Hippocampal formation (tissue), 2 donors: ENCODE data around the gene TDRD10.
"Not testable (repeated sequence)": the region's sequence is repeated elsewhere in the genome, so short reads cannot be mapped to it uniquely, and the experiment has no call there.

Source experiments
- DNase-seq, 2 donors: peaks; one replicate each; lab custom pipeline; 2025; lab: John Stamatoyannopoulos, UW

TDRD10 gene

DNA sequence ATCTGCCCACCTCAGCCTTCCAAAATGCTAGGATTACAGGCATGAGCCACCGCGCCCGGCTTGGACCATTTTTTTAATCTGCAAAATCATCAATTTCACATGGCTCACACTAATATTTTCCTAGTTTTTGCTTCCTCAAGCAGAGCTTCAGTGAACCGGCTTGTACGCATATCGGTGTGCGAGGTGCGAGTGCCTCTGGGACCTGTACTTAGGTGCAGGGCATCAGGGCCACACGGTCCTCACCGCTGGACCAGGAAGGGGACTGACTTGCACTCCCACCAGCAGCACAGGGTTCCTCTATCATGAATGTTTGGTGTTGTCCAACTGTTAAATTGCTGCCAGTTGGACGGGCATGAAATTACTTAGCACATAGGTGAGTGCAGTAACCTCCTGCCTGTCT lies 15.6 kb downstream of the TDRD10 start:
- DNase-seq: no peak

GRCh38 chr1:154519591-154519991 lies 17.6 kb downstream of the TDRD10 start:
- no peak for DNase-seq

DNA sequence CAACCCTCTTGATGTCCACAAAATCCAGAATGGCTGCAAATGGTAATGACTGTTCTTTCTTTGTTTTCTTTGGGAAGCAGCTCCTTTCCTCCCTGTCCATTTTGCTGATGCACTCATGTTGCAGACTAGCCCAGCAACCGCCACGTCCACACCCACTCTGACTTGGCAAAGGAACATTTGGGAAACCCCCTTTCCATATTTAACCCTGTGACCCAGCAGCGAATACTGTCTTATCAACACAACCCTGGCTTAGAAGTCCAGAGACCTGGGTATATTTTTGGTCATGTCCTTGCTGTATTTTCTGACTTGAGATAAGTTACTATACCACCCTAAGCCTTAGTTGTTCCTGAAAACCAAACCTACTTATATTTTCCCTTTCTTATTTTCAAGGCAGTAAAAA lies 18.3 kb downstream of the TDRD10 start:
- DNase-seq: no peak

DNA sequence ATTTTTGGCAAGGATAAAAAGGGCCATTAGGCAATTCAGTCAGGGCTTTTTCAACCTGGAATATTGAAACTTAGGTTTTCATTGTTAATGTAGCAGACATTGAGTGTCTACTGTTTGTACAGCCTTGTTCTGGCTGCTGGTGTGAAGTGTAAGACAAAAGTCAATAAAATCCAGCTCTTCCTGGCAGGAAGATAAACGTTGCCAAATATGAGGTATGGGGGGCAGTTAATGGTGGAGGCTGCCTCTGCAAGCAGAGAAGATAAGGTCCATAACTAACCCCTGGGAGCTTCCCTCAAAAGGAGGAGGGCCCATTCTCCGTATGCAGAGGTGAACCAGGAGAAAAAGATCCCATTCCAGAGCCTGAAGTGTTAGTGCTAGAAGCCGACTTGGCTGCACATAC lies 19.7 kb downstream of the TDRD10 start:
- no peak for DNase-seq

GRCh38 chr1:154524881-154525280 lies 22.9 kb downstream of the TDRD10 start:
- no peak for DNase-seq

DNA sequence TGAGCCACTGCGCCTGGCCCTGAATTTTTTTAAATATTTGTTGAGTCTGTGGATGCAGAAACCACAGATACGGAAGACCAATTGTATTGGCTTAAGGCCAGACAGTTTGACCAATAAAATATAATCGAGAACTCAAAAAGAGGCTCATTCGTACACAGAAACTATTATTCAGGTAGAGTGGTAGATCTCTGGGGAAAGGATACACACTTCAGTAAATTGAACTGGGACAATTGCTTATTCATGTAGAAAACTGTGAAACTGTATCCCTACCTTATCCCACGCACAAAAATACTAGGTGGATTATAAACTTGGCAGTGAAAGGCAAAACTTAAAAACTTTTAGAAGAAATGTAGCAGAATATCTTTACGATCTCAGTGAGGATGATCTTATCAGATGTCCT lies 25.2 kb downstream of the TDRD10 start:
- no peak for DNase-seq

DNA sequence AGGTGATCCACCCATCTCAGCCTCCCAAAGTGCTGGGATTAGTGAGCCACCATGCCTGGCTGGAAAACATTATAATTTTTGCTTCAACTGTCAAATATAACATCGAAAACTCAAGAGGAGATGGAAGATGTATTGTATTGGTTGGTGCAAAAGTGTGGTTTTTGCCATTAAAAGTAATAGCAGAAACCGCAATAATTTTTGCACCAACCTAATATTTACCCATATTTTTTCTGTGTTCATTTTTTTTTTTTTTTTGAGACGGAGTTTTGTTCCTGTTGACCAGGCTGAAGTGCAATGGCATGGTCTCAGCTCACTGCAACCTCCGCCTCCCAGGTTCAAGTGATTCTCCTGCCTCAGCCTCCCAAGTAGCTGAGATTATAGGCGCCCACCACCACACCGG lies 27.3 kb downstream of the TDRD10 start:
- DNase-seq: no peak

GRCh38 chr1:154531950-154532349 lies 29.9 kb downstream of the TDRD10 start:
- DNase-seq: not testable (repeated sequence)

DNA sequence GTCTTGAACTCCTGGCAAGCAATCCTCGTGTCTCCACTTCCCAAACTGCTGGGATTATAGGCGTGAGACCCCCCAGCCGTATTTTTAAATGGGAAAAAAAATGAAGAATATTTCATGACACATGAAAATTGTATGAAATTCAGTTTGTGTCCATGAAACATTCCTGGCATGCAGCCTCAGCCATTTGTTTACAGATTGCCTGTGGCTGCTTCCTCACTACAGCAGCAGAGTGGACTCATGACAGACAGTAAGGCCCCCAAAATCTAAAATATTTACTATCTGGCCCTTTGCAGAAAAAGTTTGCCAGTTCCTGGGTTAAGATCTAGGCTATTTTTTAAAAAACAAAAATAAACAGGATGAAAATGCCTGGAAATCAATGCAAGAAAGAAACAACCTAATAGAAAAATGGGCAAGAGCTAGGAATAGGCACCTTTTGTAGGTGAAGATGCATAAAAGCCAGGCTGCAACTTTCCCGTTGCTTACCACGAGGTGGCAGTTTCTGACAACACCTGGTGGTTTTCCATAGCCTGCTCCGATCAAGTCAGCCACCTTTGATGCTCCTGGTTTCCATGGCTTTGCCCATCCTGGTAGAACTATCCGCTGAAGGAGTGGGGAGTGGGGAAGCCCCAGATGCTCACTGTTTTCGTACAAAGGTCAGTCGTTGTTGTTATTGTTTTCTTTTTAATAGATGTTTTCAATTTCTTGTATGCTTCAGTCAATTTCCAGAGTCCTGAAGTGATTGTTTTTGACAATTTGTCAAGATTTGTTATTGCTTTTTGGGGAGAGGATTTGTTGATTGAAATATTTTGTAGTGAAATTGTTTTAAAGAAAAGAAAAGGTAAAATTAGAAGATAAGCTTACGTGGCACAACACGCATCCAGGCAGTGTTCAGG lies 32.2 kb downstream of the TDRD10 start:
- no peak for DNase-seq

DNA sequence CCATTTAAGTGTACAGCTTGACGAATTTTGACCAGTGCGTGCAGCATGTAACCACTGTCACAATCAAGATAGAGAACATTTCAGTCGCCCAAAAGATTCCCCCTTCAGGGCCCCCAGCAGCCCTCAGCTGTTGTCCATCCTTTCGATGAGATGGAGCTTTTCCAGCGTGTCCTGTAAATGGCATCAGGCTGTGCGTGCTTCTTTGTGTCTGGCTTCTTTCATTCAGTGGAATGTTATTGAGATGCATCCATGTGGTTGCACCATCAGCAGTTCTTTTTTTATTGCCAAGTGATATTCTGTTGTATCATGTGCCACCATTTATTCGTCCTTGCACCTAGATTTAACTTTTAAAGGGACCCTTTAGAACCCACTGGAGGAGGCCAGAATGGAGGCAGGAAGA lies 34.6 kb downstream of the TDRD10 start:
- DNase-seq: no peak

GRCh38 chr1:154539486-154540483 lies 37.8 kb downstream of the TDRD10 start:
- no peak for DNase-seq

- DNase-seq: no peak
Measured at GRCh38 chr1:154541231-154541630, 39.2 kb downstream of the TDRD10 start.

DNA sequence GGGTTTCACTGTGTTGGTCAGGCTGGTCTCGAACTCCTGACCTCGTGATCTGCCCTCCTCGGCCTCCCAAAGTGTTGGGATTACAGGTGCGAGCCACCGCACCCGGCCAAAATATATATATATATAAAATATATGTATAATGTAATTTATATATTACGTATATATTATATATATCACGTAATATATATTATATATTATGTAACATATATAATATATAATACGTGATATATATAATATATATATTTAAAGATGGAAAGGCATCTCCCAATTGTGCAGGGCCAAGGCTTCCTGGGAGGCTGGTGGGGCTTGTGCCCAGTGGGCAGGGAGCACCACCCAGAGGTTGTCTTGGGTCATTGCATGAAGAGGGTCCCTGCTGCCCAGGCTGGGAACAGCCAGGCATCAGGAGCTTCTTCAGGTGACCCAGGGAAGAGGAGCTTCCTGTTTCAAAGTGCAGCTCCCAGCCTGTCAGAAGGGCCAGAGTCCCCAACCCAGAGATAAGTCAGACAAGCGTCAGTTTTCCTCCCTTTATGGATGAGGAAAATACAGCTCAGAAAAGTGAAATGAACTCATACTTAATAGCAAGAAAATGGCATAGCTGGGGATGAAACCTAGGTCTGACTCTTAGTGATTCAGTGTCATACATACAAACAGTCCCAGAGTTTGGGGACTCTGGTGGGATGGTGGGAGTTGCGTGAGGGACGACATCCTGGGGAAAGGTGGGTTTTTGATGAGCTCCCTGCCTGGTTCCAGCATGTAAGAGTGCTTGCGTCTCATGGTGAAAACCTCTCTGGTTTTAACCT lies 44.4 kb downstream of the TDRD10 start:
- peak in 1 of 2 donors; percentile 8 for DNase-seq

DNA sequence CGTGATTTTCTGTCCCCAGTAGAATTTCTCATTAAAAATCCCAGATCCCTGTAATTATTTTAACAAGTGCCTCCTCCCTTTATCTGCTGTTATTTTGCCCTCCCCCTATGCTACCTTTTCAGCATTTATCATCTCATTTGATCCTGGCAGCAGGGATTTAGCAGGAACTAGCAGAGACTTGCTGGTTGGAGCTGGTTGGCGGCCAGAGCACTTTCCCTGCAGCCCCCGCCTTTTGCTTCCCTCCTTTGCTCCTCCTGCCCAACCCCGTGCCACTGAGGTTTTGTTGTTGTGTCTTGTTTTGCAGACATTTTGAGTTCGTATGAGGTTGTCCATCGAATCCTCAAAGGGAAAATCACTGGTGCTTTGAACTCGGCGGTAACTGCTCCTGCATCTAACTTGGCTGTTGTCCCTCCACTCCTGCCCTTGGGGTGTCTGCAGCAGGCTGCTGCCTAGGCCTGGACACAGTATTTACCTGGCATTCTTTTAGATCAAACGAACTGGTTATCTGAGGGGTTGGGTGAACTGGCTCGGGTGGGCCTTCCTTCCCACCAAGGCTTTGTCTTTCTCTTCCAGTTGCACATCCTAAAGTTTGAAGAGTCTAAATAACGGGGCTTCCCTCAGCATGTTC lies 45.2 kb downstream of the TDRD10 start:
- DNase-seq: no peak

DNA sequence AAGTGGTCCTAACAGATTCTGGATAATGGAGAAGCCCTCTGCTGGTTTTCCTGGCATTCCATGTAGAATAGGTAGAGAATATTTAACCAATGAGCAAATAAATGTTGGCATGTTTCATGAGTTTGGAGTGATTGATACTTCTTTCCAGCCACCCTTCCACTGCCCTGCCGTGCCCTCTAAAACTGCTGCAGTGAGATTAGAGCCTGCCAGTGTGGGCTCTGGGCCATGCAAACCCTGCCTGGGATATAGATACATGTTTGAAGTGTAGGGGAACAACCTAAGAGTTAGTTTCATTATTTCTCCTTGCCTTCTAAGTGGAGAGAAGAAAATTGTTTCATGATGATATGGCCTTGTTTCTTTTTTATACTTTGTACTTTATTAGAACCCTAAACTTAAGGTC lies 46.0 kb downstream of the TDRD10 start:
- no peak for DNase-seq

GRCh38 chr1:154549202-154549770 lies 47.3 kb downstream of the TDRD10 start:
- DNase-seq: no peak

DNA sequence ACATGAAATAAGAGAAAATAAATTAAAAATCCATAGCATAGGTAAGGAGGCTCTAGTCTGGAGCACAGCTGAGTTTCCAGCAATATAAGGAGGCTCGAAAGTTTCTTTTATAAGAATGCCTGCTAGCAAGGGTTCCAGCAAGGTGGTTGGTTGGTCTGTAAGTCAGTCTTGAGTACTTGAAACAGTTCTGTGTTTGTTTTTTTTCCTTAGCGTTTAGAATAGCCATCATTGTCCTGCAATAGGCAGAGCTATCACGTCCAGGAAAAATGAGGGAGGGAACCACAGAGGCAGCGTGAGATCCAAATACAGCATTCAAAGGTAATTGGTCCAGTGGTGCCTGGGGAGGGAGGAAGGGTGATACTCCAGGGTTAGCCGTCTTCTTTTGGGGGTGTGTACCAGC lies 48.1 kb downstream of the TDRD10 start:
- no peak for DNase-seq

- DNase-seq: no peak
Measured at GRCh38 chr1:154550657-154551056, 48.6 kb downstream of the TDRD10 start.

DNA sequence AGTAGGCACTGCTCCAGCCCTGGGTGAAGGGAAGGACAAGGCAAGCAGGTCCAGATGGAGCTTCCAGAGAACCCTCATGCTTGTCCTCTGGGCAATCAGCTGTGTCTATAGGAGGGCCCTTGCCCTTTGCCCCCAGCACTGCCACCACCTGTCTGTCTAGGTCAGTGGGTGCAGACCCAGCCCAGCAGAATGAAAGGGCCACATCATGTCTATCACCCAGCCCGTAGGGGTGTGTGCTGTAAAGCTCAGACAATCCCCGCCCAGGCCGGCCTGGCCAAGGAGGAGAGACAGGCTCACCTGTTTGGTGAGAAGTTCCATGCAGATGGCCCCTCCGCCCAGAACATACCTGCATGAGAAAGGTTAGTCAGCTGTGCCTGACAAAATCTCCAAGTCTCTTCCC lies 49.5 kb downstream of the TDRD10 start:
- DNase-seq: no peak

- no peak for DNase-seq
Measured at GRCh38 chr1:154552036-154552435, 50.0 kb downstream of the TDRD10 start.
